ENCODE results near the gene HOXD3. TPM values are rescaled to one million over a fixed set of nuclear protein-coding genes. Genes with fewer than 3 reads are reported as not detected.

HOXD3 gene
- total RNA-seq, 4 donors from 2014 or later: 1.8 to 2.7 (median 2.2) TPM

GRCh38 chr2:176174382-176174823 is 17.3 kb downstream of the HOXD3 start:
- TF ChIP-seq POLR2AphosphoS5 (IDR thresholded peaks at IDR 0.05) (no peak), EP300 (IDR thresholded peaks at IDR 0.05) (no peak), CTCF (IDR thresholded peaks at IDR 0.05) (no peak), POLR2A (IDR thresholded peaks at IDR 0.05) (no peak)
- peaks cover 0 to 32% (median 10%) of the 10 kb centered on the region in 3 donors for H3K4me1 ChIP-seq
- H3K27me3 ChIP-seq: peaks cover 100% of the 10 kb centered on the region
- H3K36me3 ChIP-seq: no peaks in the 10 kb centered on the region
- H3K27ac ChIP-seq: no peak overlapping the region
- 23% methylated on average over 5 to 11 of the region's 14 CpGs for WGBS, 2 donors (ENCODE audit: low coverage in 1 of 2)
- ATAC-seq: no peak
- H3K9me3 ChIP-seq: peaks cover 0 to 13% (median 0%) of the 10 kb centered on the region in 3 donors
- peak overlapping the region in 1 of 2 donors; percentile 18 for H3K4me3 ChIP-seq

GRCh38 chr2:176174824-176175708 is 18.0 kb downstream of the HOXD3 start:
- WGBS, 2 donors (ENCODE audit: low coverage in 1 of 2): 31% methylated on average over 20 of the region's 47 CpGs; no CpG with 5 or more reads in 1 of the 2 donors
- no peak overlapping the region for H3K27ac ChIP-seq
- TF ChIP-seq CTCF (IDR thresholded peaks at IDR 0.05) (no peak), POLR2A (IDR thresholded peaks at IDR 0.05) (no peak), POLR2AphosphoS5 (IDR thresholded peaks at IDR 0.05) (no peak), EP300 (IDR thresholded peaks at IDR 0.05) (no peak)

GRCh38 chr2:176175709-176176607 is 18.9 kb downstream of the HOXD3 start:
- Histone ChIP-seq H3K36me3 (no peaks in the 10 kb centered on the region), H3K9me3 (peaks cover 0 to 13% (median 0%) of the 10 kb centered on the region in 3 donors), H3K4me3 (no peak overlapping the region), H3K4me1 (peaks cover 0 to 32% (median 10%) of the 10 kb centered on the region in 3 donors), H3K27ac (no peak overlapping the region), H3K27me3 (peaks cover 100% of the 10 kb centered on the region)
- no peak for ATAC-seq
- no peak for TF ChIP-seq CTCF (IDR thresholded peaks at IDR 0.05)
- no peak for TF ChIP-seq POLR2A (IDR thresholded peaks at IDR 0.05)
- no peak for TF ChIP-seq EP300 (IDR thresholded peaks at IDR 0.05)
- TF ChIP-seq POLR2AphosphoS5 (IDR thresholded peaks at IDR 0.05): no peak
- 69 to 80% methylated on average over 6 to 7 of the region's 7 CpGs for WGBS, 2 donors (ENCODE audit: low coverage in 1 of 2)

More at GRCh38 chr2:176174824-176175708, 18.0 kb downstream of the HOXD3 start:
- Histone ChIP-seq H3K4me1 (peaks cover 0 to 32% (median 10%) of the 10 kb centered on the region in 3 donors), H3K9me3 (peaks cover 0 to 13% (median 0%) of the 10 kb centered on the region in 3 donors), H3K4me3 (peak overlapping the region in 1 of 2 donors; percentile 18), H3K27me3 (peaks cover 100% of the 10 kb centered on the region), H3K36me3 (no peaks in the 10 kb centered on the region)
- no peak for ATAC-seq

- peaks cover 98% of the 10 kb centered on the region for H3K27me3 ChIP-seq
- H3K4me3 ChIP-seq: peak overlapping the region in 1 of 2 donors; percentile 36
- no peaks in the 10 kb centered on the region for H3K36me3 ChIP-seq
- 36% methylated on average over 3 of the region's 12 CpGs; no CpG with 5 or more reads in 1 of the 2 donors for WGBS, 2 donors (ENCODE audit: low coverage in 1 of 2)
- TF ChIP-seq POLR2A (IDR thresholded peaks at IDR 0.05) (no peak), EP300 (IDR thresholded peaks at IDR 0.05) (no peak)
- H3K9me3 ChIP-seq: peaks cover 0 to under 1% (median 0%) of the 10 kb centered on the region in 3 donors
- ATAC-seq: no peak
- peak overlapping the region in 3 of 4 donors; percentile 17 to 56 (median 33) for H3K27ac ChIP-seq
- peaks cover 0 to 21% (median 5%) of the 10 kb centered on the region in 3 donors for H3K4me1 ChIP-seq
These were observed 20.5 kb downstream of the HOXD3 start for GRCh38 chr2:176177580-176178037.

Data from gastroesophageal sphincter (tissue), 4 donors.